Hepatocyte (in vitro differentiated cells): ENCODE results near the gene ACKR4.

Source experiments
- CTCF ChIP-seq: fragments of 200-600 bp; sonication (generic); IDR thresholded peaks from 2 replicates; pipeline ENCODE4 v1.5.1; 2016; ENCODE audit warnings: antibody characterized with exemption, mild to moderate bottlenecking; ENCODE audit not compliant: poor library complexity
- EZH2 ChIP-seq: fragments of 200-600 bp; sonication (generic); IDR thresholded peaks from 2 replicates; pipeline ENCODE4 v1.6.1; 2016; ENCODE audit warnings: antibody characterized with exemption, mild to moderate bottlenecking, borderline replicate concordance
- EZH2phosphoT487 ChIP-seq: fragments of 200-600 bp; sonication (generic); IDR thresholded peaks from one replicate; pipeline ENCODE4 v1.6.1; 2018; ENCODE audit warnings: antibody characterized with exemption, mild to moderate bottlenecking, low read depth, moderate library complexity; ENCODE audit not compliant: unreplicated experiment, severe bottlenecking

- TF ChIP-seq CTCF (no peak), EZH2 (no peak), EZH2phosphoT487 (no peak)
Measured at GRCh38 chr3:132606085-132606484, 9.0 kb downstream of the ACKR4 start.
